Activated CD4-positive, CD25-positive, alpha-beta regulatory T cell treated with anti-CD3 and anti-CD28 coated beads, Interleukin-2, amount 50 U/mL, for 72 hours (primary cell): ENCODE measurements around the gene KPNA4.
"Not testable (repeated sequence)": the region's sequence is repeated elsewhere in the genome, so short reads cannot be mapped to it uniquely, and the experiment has no call there.

Experiments
- DNase-seq: peaks from one replicate; pipeline ENCODE4 v3.0.0; 2021

KPNA4 gene

DNA sequence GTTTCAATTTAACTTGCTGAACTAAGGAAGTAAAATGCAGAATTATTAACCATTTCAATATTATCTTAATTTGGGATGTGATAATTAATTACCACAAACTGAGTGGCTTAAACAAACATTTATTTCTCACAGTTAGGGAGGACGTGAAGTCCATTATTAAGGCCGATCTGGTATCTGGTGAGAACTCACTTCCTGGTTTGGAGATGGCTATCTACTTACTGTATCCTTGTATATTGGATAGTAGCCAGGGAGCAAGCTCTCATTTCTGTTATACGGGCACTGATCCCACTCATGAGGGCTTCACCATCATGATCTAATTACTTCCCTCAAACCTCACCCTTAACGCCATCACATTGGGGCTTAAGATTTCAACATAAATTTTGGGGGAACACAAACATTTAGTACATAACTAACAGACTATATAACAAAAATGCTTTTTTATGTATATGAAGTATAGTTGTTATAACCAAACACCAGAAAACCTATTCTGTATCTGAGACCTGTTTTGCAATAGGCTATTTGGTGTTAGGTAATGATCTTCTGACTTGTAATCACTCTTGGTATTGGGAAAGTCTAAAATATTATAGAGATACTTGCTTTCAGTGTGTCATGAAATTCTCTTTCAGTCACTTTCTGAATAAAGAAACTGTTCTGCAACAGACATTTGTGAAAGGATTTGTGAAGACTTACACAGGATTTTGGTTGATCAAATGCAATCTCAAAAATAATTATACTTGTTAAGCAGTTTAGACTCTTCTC, 4.7 kb upstream of the KPNA4 start:
- no peak for DNase-seq

- no peak for DNase-seq
These were observed 3.6 kb upstream of the KPNA4 start for GRCh38 chr3:160568989-160569388.

GRCh38 chr3:160567774-160568173, 2.4 kb upstream of the KPNA4 start:
- DNase-seq, result no peak

DNA sequence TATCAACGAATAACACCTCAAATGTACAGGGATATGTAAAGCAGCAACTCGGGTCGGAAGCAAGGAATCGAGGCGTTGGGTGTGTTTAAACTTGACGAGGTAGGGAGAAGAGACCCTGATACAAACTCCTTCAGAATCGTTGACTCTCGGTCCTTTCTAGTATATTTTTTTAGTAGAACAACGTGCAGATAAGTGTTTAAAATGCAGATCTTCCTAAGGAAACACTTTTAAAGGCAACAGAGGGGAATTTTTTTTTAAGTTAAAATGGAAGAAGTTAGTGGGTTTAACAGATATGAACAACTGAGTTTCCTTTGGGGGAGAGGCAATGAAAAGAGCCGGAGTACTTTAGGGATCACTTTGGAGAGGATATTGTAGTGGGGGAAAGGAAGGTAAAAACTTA, 1.1 kb upstream of the KPNA4 start:
- no peak for DNase-seq

GRCh38 chr3:160564949-160565441, 376 bp downstream of the KPNA4 start:
- no peak for DNase-seq

DNA sequence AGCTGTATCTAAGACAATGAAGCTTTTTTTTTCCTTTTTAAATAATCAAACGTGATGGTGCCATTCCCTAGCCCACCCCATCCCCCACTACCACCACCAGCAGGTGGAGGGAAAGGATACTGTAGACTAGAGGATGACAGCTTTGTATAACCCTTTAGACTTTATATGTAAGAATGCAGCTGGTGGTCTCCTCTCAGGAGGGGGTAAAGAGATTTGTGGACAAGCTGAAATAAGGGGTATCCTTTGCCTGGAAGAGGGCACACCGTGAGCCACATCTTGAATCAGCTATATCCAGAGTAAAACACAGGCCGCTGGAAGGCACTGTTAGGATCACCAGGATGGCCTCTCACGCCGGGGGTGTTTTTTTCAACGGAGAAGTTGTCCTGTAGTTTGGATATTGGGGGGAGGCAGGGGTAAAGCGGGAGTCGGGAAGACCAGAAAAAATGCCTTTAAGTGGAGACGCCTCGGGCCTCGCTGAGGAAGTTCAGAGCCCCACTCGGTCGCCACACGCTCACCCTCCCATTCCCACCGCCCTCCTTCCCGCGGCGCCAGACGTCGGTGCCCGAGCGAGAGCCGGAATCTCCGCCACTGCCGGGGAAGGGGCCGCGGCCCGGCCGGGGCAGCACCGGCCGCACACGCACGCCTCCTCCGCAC, 986 bp downstream of the KPNA4 start:
- no peak for DNase-seq

DNA sequence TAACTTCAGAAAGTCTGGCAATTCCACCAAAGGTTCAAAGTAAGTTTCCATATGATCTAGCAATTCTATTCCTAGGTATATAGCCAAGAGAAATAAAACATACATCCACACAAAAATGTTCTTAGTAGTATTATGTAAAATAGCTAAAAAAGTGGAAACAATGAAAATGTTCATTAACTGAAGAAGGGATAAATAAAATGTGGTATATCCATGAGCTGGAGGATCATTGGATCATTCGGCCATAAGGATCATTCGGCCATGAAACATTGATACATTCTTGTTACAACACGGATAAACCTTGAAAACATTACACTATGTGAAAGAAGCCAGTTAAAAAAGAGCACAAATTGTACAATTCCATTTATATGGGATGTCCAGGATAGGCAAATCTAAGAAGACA, 2.4 kb downstream of the KPNA4 start:
- DNase-seq, result no peak

GRCh38 chr3:160557571-160557970, 7.8 kb downstream of the KPNA4 start:
- no peak for DNase-seq

GRCh38 chr3:160556141-160556540, 9.2 kb downstream of the KPNA4 start:
- DNase-seq, result no peak

GRCh38 chr3:160554980-160555379, 10.4 kb downstream of the KPNA4 start:
- no peak for DNase-seq

DNA sequence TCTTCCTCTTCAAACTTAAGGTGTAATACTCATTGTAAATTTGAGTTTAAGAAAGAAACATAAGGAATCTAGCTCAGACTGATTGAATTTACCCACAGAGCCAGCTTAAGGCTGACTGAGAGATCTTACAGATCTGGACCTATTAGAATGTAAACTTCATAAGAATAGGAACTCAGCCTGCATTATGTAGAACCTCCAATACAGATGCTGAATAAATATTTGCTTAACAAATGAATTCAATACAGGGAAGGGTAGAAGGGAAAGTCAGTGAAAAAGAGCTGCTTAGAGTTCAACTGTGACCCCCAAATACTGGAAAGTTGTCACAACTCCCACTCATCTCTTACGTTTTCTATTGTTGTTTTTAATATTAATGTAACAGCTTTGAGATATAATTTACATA, 11.5 kb downstream of the KPNA4 start:
- DNase-seq, result no peak

DNA sequence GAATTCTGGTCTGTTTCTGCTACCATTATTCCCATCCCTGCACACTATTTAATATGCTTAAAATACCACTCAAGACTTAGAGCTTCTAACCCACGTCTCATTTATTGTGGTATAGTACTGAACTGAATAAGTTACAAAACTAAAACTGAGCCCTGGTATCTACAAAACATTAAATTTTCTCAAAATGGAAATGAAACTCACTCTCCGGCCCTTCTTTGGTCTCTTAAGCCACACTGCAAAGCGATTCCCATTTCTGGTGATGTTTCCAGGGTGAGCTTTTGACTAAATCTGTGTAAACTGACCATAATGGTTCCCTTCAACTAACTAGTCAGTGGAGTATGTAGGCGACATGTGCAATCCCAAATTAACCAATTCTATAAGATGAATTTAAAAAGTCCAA, 18.6 kb downstream of the KPNA4 start:
- no peak for DNase-seq

GRCh38 chr3:160545504-160545871, 19.9 kb downstream of the KPNA4 start:
- DNase-seq, result no peak

DNA sequence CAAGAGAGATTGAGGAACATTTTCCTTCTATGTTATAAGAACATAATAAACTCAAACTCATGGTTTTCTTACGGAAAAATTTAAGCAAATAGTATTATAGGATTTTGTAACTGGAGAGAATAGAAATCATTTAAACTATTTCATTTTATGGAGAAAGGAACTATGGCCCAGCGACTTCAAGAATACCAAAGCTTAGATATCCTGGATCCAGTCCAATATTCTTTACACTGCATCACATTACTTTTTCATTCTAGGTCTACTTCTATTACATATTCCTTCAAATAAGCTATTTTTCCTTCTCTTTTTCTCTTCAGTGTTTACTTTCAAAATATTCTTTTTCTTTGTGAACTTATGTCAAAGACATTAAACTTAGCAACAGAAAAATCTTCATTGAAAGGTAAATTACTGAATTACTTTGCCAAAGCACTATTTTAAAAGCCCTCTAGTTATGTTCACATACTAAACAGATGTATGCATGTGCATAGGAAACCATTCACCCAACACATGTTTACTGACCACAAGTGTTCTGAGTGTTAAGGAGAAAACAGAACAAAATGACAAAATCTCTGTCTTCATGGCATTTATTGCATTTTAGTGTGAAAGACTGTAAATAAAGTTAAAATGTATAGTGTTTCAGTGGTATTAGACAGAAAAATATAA, 20.4 kb downstream of the KPNA4 start:
- DNase-seq, result no peak

- no peak for DNase-seq
These were observed 24.8 kb downstream of the KPNA4 start for GRCh38 chr3:160540551-160540950.

DNA sequence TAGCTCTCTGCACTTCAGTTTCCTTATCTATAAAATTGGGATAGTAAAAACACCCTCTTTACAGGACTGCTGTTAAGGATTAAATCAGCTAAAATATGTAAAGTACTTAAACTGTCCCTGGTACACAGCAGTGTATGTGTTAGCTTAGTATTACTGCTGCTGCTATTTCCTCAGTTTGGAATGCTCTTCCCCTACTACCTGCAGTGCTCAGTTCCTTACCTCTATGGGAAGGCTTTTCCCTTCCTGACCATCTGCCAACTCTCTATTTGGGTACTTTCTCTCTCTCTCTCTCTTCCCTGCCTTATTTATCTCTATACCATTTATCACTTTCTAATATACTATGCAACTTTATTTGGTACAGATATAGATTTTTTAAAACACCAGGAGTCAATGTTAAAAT, 26.5 kb downstream of the KPNA4 start:
- DNase-seq, result no peak

DNA sequence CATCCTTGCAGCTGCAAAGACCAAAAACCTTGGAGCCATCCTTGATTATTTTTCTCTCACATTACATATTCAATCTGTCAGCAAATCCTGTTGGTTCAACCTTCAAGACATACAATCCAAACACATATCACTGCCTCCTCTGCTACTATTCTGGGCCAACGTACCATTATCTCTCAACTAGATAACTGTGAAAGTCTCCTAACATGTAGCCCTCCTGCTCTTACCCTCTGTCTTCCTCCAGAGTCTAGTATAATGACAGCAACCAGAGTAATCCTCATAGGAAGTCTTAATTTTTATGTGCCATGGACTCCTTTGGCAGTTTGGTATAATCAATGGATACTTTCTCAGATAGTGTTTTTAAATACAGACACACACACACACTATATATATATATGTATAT, 27.6 kb downstream of the KPNA4 start:
- DNase-seq, result no peak

- DNase-seq, result no peak
These were observed 33.0 kb downstream of the KPNA4 start for GRCh38 chr3:160532371-160532770.

- no peak for DNase-seq
These were observed 34.1 kb downstream of the KPNA4 start for GRCh38 chr3:160531311-160531710.

GRCh38 chr3:160516391-160516790, 49.0 kb downstream of the KPNA4 start:
- DNase-seq, result not testable (repeated sequence)

- DNase-seq, result no peak
These were observed 64.0 kb downstream of the KPNA4 start for GRCh38 chr3:160501325-160501724.

DNA sequence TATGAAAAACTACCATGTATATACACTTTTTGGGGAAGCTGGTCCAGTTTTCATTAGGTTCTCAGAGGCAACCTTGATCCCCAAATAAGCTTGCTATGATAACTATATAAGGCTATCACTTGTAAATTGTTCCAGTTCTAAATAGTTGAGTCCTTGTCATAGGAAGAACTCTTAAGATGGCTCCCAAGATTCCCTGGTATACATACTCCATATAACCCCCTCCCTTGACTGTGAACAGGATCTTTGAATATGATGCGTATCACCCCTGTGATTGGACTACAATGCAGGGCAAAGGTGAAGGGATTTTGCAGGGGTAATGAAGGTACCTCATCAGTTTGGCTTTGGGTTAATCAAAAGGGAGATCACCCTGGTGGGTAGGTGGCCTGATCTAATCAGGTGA, 67.2 kb downstream of the KPNA4 start:
- DNase-seq, result no peak

DNA sequence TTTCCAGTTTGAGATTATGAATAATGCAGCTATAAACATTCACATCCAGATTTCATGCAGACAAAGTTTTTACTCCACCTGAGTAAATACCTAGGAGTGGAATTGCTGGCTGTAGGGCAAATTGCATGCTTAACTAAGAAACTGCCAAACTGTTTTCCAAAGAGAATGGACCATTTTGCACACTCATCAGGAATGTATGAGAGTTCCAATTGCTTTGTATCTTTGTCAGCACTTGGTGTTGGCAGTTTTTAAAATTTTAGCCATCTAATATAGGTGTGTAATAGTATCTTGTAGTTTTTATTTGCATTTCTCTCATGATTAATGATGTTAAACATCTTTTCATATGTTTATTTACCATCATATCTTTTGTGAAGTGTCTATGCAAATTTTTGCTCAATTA, 75.2 kb downstream of the KPNA4 start:
- no peak for DNase-seq

DNA sequence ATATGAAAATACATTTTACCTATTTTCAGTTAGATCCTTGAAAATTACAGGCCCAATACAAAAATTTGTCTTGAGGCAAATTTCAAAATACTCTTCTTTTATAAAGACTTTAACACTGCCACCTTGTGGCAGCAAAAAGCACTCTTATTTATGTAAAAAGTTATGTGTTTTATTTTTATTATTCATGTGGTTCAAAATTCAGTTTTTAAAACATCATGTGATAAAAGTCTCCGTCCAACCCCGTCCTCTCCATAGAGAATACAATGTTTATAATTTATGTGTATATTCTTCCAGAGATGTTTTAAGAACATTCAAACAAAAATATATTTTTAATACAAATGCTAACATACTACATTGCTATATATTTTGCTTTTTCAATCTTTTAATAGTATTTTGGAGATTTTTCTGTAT, 78.9 kb downstream of the KPNA4 start:
- DNase-seq, result no peak
